ENCODE results near the gene NAPSA. TPM values are rescaled to one million over a fixed set of nuclear protein-coding genes. Genes with fewer than 3 reads are reported as not detected.

NAPSA gene
- total and polyA plus RNA-seq, 2 of the 8 experiments (the other 6 are each of a cell fraction or from before 2014, with no cell fraction given) = 0.71 to 0.73 TPM

DNA sequence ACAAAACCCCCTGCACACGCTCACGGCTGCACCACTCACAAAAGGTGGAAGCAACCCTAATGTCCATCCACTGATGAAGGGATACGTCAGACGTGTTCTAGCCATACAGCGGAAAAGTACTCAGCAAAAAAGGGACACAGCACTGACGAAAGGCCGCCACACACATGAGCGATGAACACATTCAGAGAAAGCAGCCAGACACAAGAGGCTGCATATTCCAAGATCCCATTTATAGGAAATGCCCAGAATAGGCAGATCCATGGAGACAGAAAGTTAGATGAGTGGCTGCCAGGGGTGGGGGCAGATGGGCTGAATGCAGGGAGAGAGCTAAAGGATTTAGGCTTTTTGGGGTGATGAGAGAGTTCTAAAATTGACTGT is 22.4 kb upstream of the NAPSA start (continued):
- TF ChIP-seq, protein P1, sequence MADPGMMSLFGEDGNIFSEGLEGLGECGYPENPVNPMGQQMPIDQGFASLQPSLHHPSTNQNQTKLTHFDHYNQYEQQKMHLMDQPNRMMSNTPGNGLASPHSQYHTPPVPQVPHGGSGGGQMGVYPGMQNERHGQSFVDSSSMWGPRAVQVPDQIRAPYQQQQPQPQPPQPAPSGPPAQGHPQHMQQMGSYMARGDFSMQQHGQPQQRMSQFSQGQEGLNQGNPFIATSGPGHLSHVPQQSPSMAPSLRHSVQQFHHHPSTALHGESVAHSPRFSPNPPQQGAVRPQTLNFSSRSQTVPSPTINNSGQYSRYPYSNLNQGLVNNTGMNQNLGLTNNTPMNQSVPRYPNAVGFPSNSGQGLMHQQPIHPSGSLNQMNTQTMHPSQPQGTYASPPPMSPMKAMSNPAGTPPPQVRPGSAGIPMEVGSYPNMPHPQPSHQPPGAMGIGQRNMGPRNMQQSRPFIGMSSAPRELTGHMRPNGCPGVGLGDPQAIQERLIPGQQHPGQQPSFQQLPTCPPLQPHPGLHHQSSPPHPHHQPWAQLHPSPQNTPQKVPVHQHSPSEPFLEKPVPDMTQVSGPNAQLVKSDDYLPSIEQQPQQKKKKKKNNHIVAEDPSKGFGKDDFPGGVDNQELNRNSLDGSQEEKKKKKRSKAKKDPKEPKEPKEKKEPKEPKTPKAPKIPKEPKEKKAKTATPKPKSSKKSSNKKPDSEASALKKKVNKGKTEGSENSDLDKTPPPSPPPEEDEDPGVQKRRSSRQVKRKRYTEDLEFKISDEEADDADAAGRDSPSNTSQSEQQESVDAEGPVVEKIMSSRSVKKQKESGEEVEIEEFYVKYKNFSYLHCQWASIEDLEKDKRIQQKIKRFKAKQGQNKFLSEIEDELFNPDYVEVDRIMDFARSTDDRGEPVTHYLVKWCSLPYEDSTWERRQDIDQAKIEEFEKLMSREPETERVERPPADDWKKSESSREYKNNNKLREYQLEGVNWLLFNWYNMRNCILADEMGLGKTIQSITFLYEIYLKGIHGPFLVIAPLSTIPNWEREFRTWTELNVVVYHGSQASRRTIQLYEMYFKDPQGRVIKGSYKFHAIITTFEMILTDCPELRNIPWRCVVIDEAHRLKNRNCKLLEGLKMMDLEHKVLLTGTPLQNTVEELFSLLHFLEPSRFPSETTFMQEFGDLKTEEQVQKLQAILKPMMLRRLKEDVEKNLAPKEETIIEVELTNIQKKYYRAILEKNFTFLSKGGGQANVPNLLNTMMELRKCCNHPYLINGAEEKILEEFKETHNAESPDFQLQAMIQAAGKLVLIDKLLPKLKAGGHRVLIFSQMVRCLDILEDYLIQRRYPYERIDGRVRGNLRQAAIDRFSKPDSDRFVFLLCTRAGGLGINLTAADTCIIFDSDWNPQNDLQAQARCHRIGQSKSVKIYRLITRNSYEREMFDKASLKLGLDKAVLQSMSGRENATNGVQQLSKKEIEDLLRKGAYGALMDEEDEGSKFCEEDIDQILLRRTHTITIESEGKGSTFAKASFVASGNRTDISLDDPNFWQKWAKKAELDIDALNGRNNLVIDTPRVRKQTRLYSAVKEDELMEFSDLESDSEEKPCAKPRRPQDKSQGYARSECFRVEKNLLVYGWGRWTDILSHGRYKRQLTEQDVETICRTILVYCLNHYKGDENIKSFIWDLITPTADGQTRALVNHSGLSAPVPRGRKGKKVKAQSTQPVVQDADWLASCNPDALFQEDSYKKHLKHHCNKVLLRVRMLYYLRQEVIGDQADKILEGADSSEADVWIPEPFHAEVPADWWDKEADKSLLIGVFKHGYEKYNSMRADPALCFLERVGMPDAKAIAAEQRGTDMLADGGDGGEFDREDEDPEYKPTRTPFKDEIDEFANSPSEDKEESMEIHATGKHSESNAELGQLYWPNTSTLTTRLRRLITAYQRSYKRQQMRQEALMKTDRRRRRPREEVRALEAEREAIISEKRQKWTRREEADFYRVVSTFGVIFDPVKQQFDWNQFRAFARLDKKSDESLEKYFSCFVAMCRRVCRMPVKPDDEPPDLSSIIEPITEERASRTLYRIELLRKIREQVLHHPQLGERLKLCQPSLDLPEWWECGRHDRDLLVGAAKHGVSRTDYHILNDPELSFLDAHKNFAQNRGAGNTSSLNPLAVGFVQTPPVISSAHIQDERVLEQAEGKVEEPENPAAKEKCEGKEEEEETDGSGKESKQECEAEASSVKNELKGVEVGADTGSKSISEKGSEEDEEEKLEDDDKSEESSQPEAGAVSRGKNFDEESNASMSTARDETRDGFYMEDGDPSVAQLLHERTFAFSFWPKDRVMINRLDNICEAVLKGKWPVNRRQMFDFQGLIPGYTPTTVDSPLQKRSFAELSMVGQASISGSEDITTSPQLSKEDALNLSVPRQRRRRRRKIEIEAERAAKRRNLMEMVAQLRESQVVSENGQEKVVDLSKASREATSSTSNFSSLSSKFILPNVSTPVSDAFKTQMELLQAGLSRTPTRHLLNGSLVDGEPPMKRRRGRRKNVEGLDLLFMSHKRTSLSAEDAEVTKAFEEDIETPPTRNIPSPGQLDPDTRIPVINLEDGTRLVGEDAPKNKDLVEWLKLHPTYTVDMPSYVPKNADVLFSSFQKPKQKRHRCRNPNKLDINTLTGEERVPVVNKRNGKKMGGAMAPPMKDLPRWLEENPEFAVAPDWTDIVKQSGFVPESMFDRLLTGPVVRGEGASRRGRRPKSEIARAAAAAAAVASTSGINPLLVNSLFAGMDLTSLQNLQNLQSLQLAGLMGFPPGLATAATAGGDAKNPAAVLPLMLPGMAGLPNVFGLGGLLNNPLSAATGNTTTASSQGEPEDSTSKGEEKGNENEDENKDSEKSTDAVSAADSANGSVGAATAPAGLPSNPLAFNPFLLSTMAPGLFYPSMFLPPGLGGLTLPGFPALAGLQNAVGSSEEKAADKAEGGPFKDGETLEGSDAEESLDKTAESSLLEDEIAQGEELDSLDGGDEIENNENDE (IDR thresholded peaks at IDR 0.05; ENCODE audit: insufficient replicate concordance, low read length) = no peak
- TF ChIP-seq RXRA (IDR thresholded peaks at IDR 0.05; ENCODE audit: insufficient read depth, low read depth, low read length) = no peak
- TF ChIP-seq CHD1 (IDR thresholded peaks at IDR 0.05; ENCODE audit: low read depth, low read length) = no peak

Measured in H1 (cell line).